Rectal smooth muscle tissue (tissue), 1 donor: ENCODE results near the gene PCDHA11.
"Not testable (repeated sequence)": the region's sequence is repeated elsewhere in the genome, so short reads cannot be mapped to it uniquely, and the experiment has no call there.

Experiments
- H3K27ac ChIP-seq: one replicate; pipeline ENCODE4 v1.7.0; 2013; ENCODE audit warnings: low read depth, low read length, inconsistent platforms
- H3K27me3 ChIP-seq: one replicate; pipeline ENCODE4 v1.7.0; 2013; ENCODE audit warnings: low read length; ENCODE audit not compliant: control insufficient read depth, insufficient read depth
- H3K36me3 ChIP-seq: one replicate; pipeline ENCODE4 v1.7.0; 2013; ENCODE audit warnings: low read length; ENCODE audit not compliant: control insufficient read depth, insufficient read depth
- H3K4me1 ChIP-seq: one replicate; pipeline ENCODE4 v1.7.0; 2013; ENCODE audit warnings: low read length; ENCODE audit not compliant: control insufficient read depth, insufficient read depth
- H3K4me3 ChIP-seq: one replicate; pipeline ENCODE4 v1.7.0; 2013; ENCODE audit warnings: low read length
- H3K9ac ChIP-seq: one replicate; pipeline ENCODE4 v1.7.0; 2013; ENCODE audit warnings: low read length

PCDHA11 gene, protein sequence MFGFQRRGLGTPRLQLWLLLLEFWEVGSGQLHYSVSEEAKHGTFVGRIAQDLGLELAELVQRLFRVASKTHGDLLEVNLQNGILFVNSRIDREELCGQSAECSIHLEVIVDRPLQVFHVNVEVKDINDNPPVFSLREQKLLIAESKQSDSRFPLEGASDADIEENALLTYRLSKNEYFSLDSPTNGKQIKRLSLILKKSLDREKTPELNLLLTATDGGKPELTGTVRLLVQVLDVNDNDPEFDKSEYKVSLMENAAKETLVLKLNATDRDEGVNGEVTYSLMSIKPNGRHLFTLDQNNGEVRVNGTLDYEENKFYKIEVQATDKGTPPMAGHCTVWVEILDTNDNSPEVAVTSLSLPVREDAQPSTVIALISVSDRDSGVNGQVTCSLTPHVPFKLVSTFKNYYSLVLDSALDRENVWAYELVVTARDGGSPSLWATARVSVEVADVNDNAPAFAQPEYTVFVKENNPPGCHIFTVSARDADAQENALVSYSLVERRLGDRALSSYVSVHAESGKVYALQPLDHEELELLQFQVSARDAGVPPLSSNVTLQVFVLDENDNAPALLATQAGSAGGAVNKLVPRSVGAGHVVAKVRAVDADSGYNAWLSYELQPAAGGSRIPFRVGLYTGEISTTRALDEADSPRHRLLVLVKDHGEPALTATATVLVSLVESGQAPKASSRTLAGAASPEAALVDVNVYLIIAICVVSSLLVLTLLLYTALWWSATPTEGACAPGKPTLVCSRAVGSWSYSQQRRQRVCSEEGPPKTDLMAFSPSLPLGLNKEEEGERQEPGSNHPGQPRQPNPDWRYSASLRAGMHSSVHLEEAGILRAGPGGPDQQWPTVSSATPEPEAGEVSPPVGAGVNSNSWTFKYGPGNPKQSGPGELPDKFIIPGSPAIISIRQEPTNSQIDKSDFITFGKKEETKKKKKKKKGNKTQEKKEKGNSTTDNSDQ

GRCh38 chr5:140868721-140869554 lies at the start of gene PCDHA11:
Gene PCDHA11 (plus strand): TSS chr5:140868957. CDS start chr5:140869104, 147 bp downstream.
- Histone ChIP-seq H3K9ac (no peak within 1 kb of the TSS), H3K4me3 (no peak within 1 kb of the TSS), H3K27me3 (no peaks in the 10 kb centered on the region), H3K27ac (no peak within 1 kb of the TSS), H3K36me3 (no peaks in the 10 kb centered on the region), H3K4me1 (no peaks in the 10 kb centered on the region)

DNA sequence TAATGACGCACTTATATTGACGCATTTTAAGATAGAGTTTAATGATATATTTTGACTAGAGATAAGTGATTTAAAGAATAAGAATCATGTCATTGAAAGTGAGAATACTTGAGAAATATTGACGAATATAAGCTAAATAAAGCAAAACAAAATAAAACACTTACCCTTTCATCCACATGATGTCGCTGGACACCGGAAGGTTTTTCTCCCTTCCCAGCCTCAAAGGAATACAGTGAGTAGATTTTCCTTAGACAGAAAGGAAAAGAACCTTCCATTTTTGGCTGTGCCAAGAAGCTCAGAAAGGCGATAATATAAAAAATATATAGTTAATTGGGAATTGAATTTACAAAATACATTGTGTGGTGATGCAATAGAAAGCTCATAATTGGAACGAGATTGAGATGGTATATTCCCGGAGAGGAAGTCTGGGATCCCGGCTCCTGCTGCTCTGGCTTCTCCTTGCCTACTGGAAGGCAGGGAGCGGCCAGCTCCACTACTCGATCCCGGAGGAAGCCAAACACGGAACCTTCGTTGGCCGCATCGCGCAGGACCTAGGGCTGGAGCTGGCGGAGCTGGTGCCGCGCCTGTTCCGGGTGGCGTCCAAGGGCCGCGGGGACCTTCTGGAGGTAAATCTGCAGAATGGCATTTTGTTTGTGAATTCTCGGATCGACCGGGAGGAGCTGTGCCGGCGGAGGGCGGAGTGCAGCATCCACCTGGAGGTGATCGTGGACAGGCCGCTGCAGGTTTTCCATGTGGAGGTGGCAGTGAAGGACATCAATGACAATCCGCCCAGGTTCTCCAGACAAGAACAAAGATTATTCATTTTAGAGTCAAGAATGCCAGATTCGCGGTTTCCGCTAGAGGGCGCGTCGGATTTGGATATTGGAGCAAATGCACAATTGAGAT lies 47.1 kb upstream of the PCDHA11 start, which contains the start of gene PCDHA5:
Gene PCDHA5 (plus strand): TSS at position 239 of the 906 bp plus-strand sequence.
- H3K27me3 ChIP-seq = no peaks in the 10 kb centered on the region
- no peak within 1 kb of the TSS for H3K9ac ChIP-seq
- no peaks in the 10 kb centered on the region for H3K36me3 ChIP-seq
- H3K4me1 ChIP-seq = no peaks in the 10 kb centered on the region
- H3K27ac ChIP-seq = no peak within 1 kb of the TSS
- no peak within 1 kb of the TSS for H3K4me3 ChIP-seq

GRCh38 chr5:140822281-140822629 lies 46.5 kb upstream of the PCDHA11 start:
- H3K27ac ChIP-seq = no peak overlapping the region
- no peaks in the 10 kb centered on the region for H3K4me1 ChIP-seq
- no peak overlapping the region for H3K9ac ChIP-seq
- H3K36me3 ChIP-seq = no peaks in the 10 kb centered on the region
- no peaks in the 10 kb centered on the region for H3K27me3 ChIP-seq
- no peak overlapping the region for H3K4me3 ChIP-seq

- H3K9ac ChIP-seq, H3K27ac ChIP-seq, H3K27me3 ChIP-seq, H3K36me3 ChIP-seq, H3K4me1 ChIP-seq, H3K4me3 ChIP-seq: not testable (repeated sequence)
Observed at GRCh38 chr5:140822969-140823368, 45.8 kb upstream of the PCDHA11 start.

GRCh38 chr5:140823475-140823874 lies 45.3 kb upstream of the PCDHA11 start:
- Histone ChIP-seq H3K4me3 (no peak overlapping the region), H3K27me3 (no peaks in the 10 kb centered on the region), H3K4me1 (no peaks in the 10 kb centered on the region), H3K9ac (no peak overlapping the region), H3K27ac (no peak overlapping the region), H3K36me3 (no peaks in the 10 kb centered on the region)

DNA sequence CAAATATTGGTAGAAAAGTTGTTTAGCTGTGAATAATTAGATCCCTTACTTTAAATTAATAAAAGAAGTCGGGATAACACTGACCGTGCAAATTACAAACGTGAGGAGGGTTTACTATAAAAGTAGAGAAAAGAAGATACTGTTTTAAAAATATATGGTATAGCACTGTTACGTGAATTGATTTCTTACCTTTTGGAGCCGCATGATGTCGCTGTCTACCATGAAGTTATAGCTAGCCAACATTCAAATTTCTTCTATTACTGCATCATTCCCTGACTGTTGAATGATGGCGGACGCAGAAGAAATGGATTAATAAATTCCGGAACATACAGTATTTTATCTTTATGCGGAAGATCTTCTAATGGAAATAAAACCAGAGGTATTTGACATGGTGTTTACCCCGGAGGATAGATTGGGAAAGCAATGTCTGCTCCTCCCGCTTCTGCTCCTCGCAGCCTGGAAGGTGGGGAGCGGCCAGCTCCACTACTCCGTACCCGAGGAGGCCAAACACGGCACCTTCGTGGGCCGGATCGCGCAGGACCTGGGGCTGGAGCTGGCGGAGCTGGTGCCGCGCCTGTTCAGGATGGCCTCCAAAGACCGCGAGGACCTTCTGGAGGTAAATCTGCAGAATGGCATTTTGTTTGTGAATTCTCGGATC lies 40.9 kb upstream of the PCDHA11 start, which contains the start of gene PCDHA6:
Gene PCDHA6 (plus strand): TSS at position 257 of the 658 bp plus-strand sequence. CDS start 132 bp downstream, at position 389.
- no peak within 1 kb of the TSS for H3K4me3 ChIP-seq
- no peaks in the 10 kb centered on the region for H3K4me1 ChIP-seq
- H3K36me3 ChIP-seq = no peaks in the 10 kb centered on the region
- no peak within 1 kb of the TSS for H3K9ac ChIP-seq
- H3K27me3 ChIP-seq = no peaks in the 10 kb centered on the region
- H3K27ac ChIP-seq = no peak within 1 kb of the TSS

DNA sequence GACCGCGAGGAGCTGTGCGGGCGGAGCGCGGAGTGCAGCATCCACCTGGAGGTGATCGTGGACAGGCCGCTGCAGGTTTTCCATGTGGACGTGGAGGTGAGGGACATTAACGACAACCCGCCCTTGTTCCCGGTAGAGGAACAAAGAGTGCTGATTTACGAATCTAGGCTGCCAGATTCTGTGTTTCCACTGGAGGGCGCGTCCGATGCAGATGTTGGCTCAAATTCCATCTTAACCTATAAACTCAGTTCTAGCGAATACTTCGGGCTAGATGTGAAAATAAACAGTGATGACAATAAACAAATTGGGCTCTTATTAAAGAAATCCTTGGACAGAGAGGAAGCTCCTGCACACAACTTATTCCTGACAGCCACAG lies 40.4 kb upstream of the PCDHA11 start:
- no peak overlapping the region for H3K27ac ChIP-seq
- no peak overlapping the region for H3K9ac ChIP-seq
- H3K27me3 ChIP-seq = no peaks in the 10 kb centered on the region
- H3K4me3 ChIP-seq = no peak overlapping the region
- no peaks in the 10 kb centered on the region for H3K36me3 ChIP-seq
- H3K4me1 ChIP-seq = no peaks in the 10 kb centered on the region

GRCh38 chr5:140829511-140830501 lies 39.0 kb upstream of the PCDHA11 start:
- H3K27ac ChIP-seq, H3K4me3 ChIP-seq, H3K4me1 ChIP-seq, H3K27me3 ChIP-seq, H3K36me3 ChIP-seq, H3K9ac ChIP-seq: not testable (repeated sequence)

- no peaks in the 10 kb centered on the region for H3K4me1 ChIP-seq
- H3K9ac ChIP-seq = no peak within 1 kb of the TSS
- H3K36me3 ChIP-seq = no peaks in the 10 kb centered on the region
- peaks cover 2% of the 10 kb centered on the region for H3K27me3 ChIP-seq
- no peak within 1 kb of the TSS for H3K4me3 ChIP-seq
- H3K27ac ChIP-seq = no peak within 1 kb of the TSS
Observed at GRCh38 chr5:140833993-140834392, 34.8 kb upstream of the PCDHA11 start, which contains the start of gene PCDHA7. Gene PCDHA7 (plus strand): TSS chr5:140834269. CDS start chr5:140834384, 115 bp downstream.

DNA sequence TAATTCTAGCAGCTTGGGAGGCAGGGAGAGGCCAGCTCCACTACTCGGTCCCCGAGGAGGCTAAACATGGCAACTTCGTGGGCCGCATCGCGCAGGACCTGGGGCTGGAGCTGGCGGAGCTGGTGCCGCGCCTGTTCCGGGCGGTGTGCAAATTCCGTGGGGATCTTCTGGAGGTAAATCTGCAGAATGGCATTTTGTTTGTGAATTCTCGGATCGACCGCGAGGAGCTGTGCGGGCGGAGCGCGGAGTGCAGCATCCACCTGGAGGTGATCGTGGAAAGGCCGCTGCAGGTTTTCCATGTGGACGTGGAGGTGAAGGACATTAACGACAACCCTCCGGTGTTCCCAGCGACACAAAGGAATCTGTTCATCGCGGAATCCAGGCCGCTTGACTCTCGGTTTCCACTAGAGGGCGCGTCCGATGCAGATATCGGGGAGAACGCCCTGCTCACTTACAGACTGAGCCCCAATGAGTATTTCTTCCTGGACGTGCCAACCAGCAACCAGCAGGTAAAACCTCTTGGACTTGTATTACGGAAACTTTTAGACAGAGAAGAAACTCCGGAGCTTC lies 34.2 kb upstream of the PCDHA11 start:
- not testable (repeated sequence) for H3K9ac ChIP-seq, H3K27me3 ChIP-seq, H3K4me3 ChIP-seq, H3K4me1 ChIP-seq, H3K36me3 ChIP-seq, H3K27ac ChIP-seq
